ENCODE results near the gene SORL1.

SORL1 gene

GRCh38 chr11:121427400-121427744 is 24.7 kb upstream of the SORL1 start:
- Histone ChIP-seq H3K79me2 (ENCODE audit: insufficient read depth, low read length) (no peaks in the 10 kb centered on the region), H3K4me2 (ENCODE audit: low read depth, low read length, poor library complexity, severe bottlenecking) (no peak overlapping the region), H2AFZ (ENCODE audit: low read length) (no peak overlapping the region), H3K4me3 (ENCODE audit: low read length, poor library complexity, severe bottlenecking) (no peak overlapping the region), H3K9me2 (replicated peaks; ENCODE audit: low read depth, low read length) (no peaks in the 10 kb centered on the region), H3F3A (ENCODE audit: low read depth) (no peaks in the 10 kb centered on the region), H3K9me3 (ENCODE audit: insufficient read depth, low read depth, low read length) (no peaks in the 10 kb centered on the region), H3K9ac (ENCODE audit: low read depth, low read length, poor library complexity, severe bottlenecking) (no peak overlapping the region), H4K20me1 (ENCODE audit: insufficient read depth, low read length, poor library complexity, severe bottlenecking) (no peaks in the 10 kb centered on the region), H3K36me3 (ENCODE audit: insufficient read depth, low read length) (no peaks in the 10 kb centered on the region), H3K4me1 (ENCODE audit: insufficient read depth, low read length, poor library complexity, severe bottlenecking) (peaks cover 9% of the 10 kb centered on the region), H3K27me3 (ENCODE audit: insufficient read depth, low read length, poor library complexity, severe bottlenecking) (no peaks in the 10 kb centered on the region)
- TF ChIP-seq EZH2phosphoT487 (IDR thresholded peaks at IDR 0.05; ENCODE audit: borderline replicate concordance) = no peak
- no peak for TF ChIP-seq CTCF (conservative IDR thresholded peaks at IDR 0.05; ENCODE audit: low read length)

- no peak overlapping the region for H3K4me2 ChIP-seq (ENCODE audit: low read depth, low read length, poor library complexity, severe bottlenecking)
Measured at GRCh38 chr11:121429556-121429955, 22.6 kb upstream of the SORL1 start.

GRCh38 chr11:121431820-121432526 is 20.1 kb upstream of the SORL1 start:
- Histone ChIP-seq H3K4me2 (ENCODE audit: low read depth, low read length, poor library complexity, severe bottlenecking) (no peak overlapping the region), H3K4me3 (ENCODE audit: low read length, poor library complexity, severe bottlenecking) (no peak overlapping the region), H3K9ac (ENCODE audit: low read depth, low read length, poor library complexity, severe bottlenecking) (no peak overlapping the region), H3K27me3 (ENCODE audit: insufficient read depth, low read length, poor library complexity, severe bottlenecking) (no peaks in the 10 kb centered on the region), H4K20me1 (ENCODE audit: insufficient read depth, low read length, poor library complexity, severe bottlenecking) (no peaks in the 10 kb centered on the region), H3K36me3 (ENCODE audit: insufficient read depth, low read length) (no peaks in the 10 kb centered on the region), H3K4me1 (ENCODE audit: insufficient read depth, low read length, poor library complexity, severe bottlenecking) (peaks cover 3% of the 10 kb centered on the region), H3K9me3 (ENCODE audit: insufficient read depth, low read depth, low read length) (no peaks in the 10 kb centered on the region), H3K9me2 (replicated peaks; ENCODE audit: low read depth, low read length) (no peaks in the 10 kb centered on the region), H2AFZ (ENCODE audit: low read length) (no peak overlapping the region), H3K79me2 (ENCODE audit: insufficient read depth, low read length) (no peaks in the 10 kb centered on the region), H3F3A (ENCODE audit: low read depth) (no peaks in the 10 kb centered on the region)
- no peak for TF ChIP-seq EZH2phosphoT487 (IDR thresholded peaks at IDR 0.05; ENCODE audit: borderline replicate concordance)
- TF ChIP-seq CTCF (conservative IDR thresholded peaks at IDR 0.05; ENCODE audit: low read length) = no peak

More at GRCh38 chr11:121429556-121429955, 22.6 kb upstream of the SORL1 start:
- no peaks in the 10 kb centered on the region for H4K20me1 ChIP-seq (ENCODE audit: insufficient read depth, low read length, poor library complexity, severe bottlenecking)
- no peak overlapping the region for H3K4me3 ChIP-seq (ENCODE audit: low read length, poor library complexity, severe bottlenecking)
- no peaks in the 10 kb centered on the region for H3K4me1 ChIP-seq (ENCODE audit: insufficient read depth, low read length, poor library complexity, severe bottlenecking)
- H3K9me2 ChIP-seq (replicated peaks; ENCODE audit: low read depth, low read length) = no peaks in the 10 kb centered on the region
- no peak overlapping the region for H3K9ac ChIP-seq (ENCODE audit: low read depth, low read length, poor library complexity, severe bottlenecking)
- H3K36me3 ChIP-seq (ENCODE audit: insufficient read depth, low read length) = no peaks in the 10 kb centered on the region
- H3K9me3 ChIP-seq (ENCODE audit: insufficient read depth, low read depth, low read length) = no peaks in the 10 kb centered on the region
- no peak overlapping the region for H2AFZ ChIP-seq (ENCODE audit: low read length)
- TF ChIP-seq EZH2phosphoT487 (IDR thresholded peaks at IDR 0.05; ENCODE audit: borderline replicate concordance) = no peak
- no peak for TF ChIP-seq CTCF (conservative IDR thresholded peaks at IDR 0.05; ENCODE audit: low read length)
- no peaks in the 10 kb centered on the region for H3F3A ChIP-seq (ENCODE audit: low read depth)
- H3K27me3 ChIP-seq (ENCODE audit: insufficient read depth, low read length, poor library complexity, severe bottlenecking) = no peaks in the 10 kb centered on the region
- no peaks in the 10 kb centered on the region for H3K79me2 ChIP-seq (ENCODE audit: insufficient read depth, low read length)

Measured in Loucy (cell line).